Panc1 (cell line): Measurements from ENCODE around the gene RAB3IL1. TPM values are rescaled to one million over a fixed set of nuclear protein-coding genes. Genes with fewer than 3 reads are reported as not detected.

Experiments used
- ATAC-seq: fragments of 200-7000 bp; cut with Tn5 transposase; 2 replicates; pipeline ENCODE4 v1.9.1; 2020; ENCODE audit warnings: mild to moderate bottlenecking, moderate library complexity
- BruUV-seq: library from RNA; stranded (reverse); fragments of 400-500 nt; replicated peaks from 2 replicates; lab custom pipeline; 2021; lab: Mats Ljungman, UMichigan
- CTCF ChIA-PET: fragments of 300-600 bp; sonication (Branson Sonifier 250); formaldehyde crosslinking; loops from one replicate; lab custom pipeline; 2022; ENCODE audit warnings: antibody characterized with exemption; lab: Charles Lee
- POLR2A ChIA-PET: fragments of 300-600 bp; sonication (Branson Sonifier 250); formaldehyde crosslinking; loops from one replicate; lab custom pipeline; 2022; ENCODE audit warnings: antibody characterized with exemption; lab: Charles Lee
- DNase-seq: peaks from one replicate; pipeline ENCODE4 v3.0.0-alpha.2; 2010; ENCODE audit warnings: low read depth, low spot score
- H3K27ac ChIP-seq: 2 replicates; pipeline ENCODE4 v1.5.1; 2011; ENCODE audit warnings: mild to moderate bottlenecking, low read length, inconsistent platforms
- H3K27me3 ChIP-seq: fragments of 200-500 bp; sonication (Bioruptor generic); 2 replicates; pipeline ENCODE4 v1.6.0; 2014; ENCODE audit warnings: low read length, inconsistent platforms; ENCODE audit not compliant: control insufficient read depth, insufficient read depth
- H3K36me3 ChIP-seq: fragments of 200-500 bp; sonication (Bioruptor generic); 2 replicates; pipeline ENCODE4 v1.5.1; 2014; ENCODE audit warnings: inconsistent platforms, mild to moderate bottlenecking, low read length, moderate library complexity; ENCODE audit not compliant: control insufficient read depth, insufficient read depth
- H3K4me1 ChIP-seq: 2 replicates; pipeline ENCODE4 v1.5.1; 2011; ENCODE audit warnings: inconsistent platforms, mild to moderate bottlenecking, low read length, moderate library complexity; ENCODE audit not compliant: control insufficient read depth, insufficient read depth
- H3K4me3 ChIP-seq, 2 experiments: 2 replicates each; pipeline ENCODE4 v1.5.1; 2011 to 2012; ENCODE audit warnings: low read depth in 2 of 2, low read length in 2 of 2, mild to moderate bottlenecking in 2 of 2, inconsistent platforms in 1 of 2, moderate library complexity in 1 of 2
- H3K9me3 ChIP-seq: fragments of 200-500 bp; sonication (Bioruptor generic); 2 replicates; pipeline ENCODE4 v1.5.1; 2014; ENCODE audit warnings: low read depth, mild to moderate bottlenecking, inconsistent platforms, low read length, moderate library complexity; ENCODE audit not compliant: control insufficient read depth, insufficient read depth
- CTCF ChIP-seq: fragments of 450-650 bp; IDR thresholded peaks from 2 replicates; pipeline ENCODE4 v1.5.1; 2017; ENCODE audit warnings: mild to moderate bottlenecking
- POLR2AphosphoS5 ChIP-seq: IDR thresholded peaks from 2 replicates; pipeline ENCODE4 v1.6.1; 2012; ENCODE audit warnings: mild to moderate bottlenecking, low read depth, low read length, moderate library complexity
- REST ChIP-seq, 2 experiments: IDR thresholded peaks; 2 replicates each; pipeline ENCODE4 v1.6.1; 2011 to 2012; ENCODE audit warnings: low read depth in 2 of 2, control low read depth in 1 of 2, low read length in 1 of 2, mild to moderate bottlenecking in 1 of 2, moderate library complexity in 1 of 2; ENCODE audit not compliant: insufficient read depth in 1 of 2
- SIN3A ChIP-seq: IDR thresholded peaks from 2 replicates; pipeline ENCODE4 v1.6.1; 2012; ENCODE audit warnings: low read depth, mild to moderate bottlenecking, low read length, moderate library complexity, borderline replicate concordance; ENCODE audit not compliant: insufficient read depth
- TCF7L2 ChIP-seq: IDR thresholded peaks from 2 replicates; pipeline ENCODE4 v1.6.1; 2011; ENCODE audit warnings: mild to moderate bottlenecking, low read depth, low read length, inconsistent platforms
- in situ Hi-C: cut with HindIII; loops from 2 replicates; pipeline ENCODE4 v1.10.0; 2016; ENCODE audit warnings: low sequenced_read_pairs, low pct_unique_long_range_greater_than_20kb
- intact Hi-C: fragments of 100-400 bp; cut with micrococcal nuclease; formaldehyde crosslinking; loops from one replicate; pipeline ENCODE4 v1.10.0; 2022; ENCODE audit not compliant: unreplicated experiment
- total RNA-seq: library from RNA; stranded (reverse); gene quantifications from one replicate; pipeline ENCODE4 v1.2.1, GENCODE V29; 2021; ENCODE audit not compliant: unreplicated experiment

The RAB3IL1 gene
- total RNA-seq, 1 experiment from 2014 or later, result 8.9 TPM

GRCh38 chr11:61902313-61902712 is 15.1 kb downstream of the RAB3IL1 start:
- Histone ChIP-seq H3K4me1 (no peaks in the 10 kb centered on the region), H3K4me3 (no peak overlapping the region), H3K27ac (no peak overlapping the region), H3K36me3 (no peaks in the 10 kb centered on the region), H3K27me3 (no peaks in the 10 kb centered on the region), H3K9me3 (no peaks in the 10 kb centered on the region)
- TF ChIP-seq TCF7L2 (no peak), CTCF (no peak), POLR2AphosphoS5 (no peak), REST (IDR thresholded peaks at IDR 0.05; ENCODE audit: insufficient read depth in 1 of 2, low read depth in 2 of 2, low read length in 1 of 2) (no peak), SIN3A (no peak)
- POLR2A ChIA-PET, result no interaction called here
- CTCF ChIA-PET, result interaction anchor here (0.7 to 2.3 kb wide), 5 partner anchors 40 to 206 kb away, joined by 3 to 9 read pairs (median 4); no protein-coding TSS in a partner anchor
- no peak for DNase-seq
- no TSS peak for BruUV-seq
- in situ Hi-C loops, result no loop called here
- ATAC-seq, result no peak
- intact Hi-C loops, result no loop called here

GRCh38 chr11:61901397-61901796 is 16.0 kb downstream of the RAB3IL1 start:
- Histone ChIP-seq H3K4me3 (no peak overlapping the region), H3K27ac (no peak overlapping the region), H3K9me3 (no peaks in the 10 kb centered on the region), H3K36me3 (no peaks in the 10 kb centered on the region), H3K4me1 (no peaks in the 10 kb centered on the region), H3K27me3 (no peaks in the 10 kb centered on the region)
- DNase-seq, result no peak
- intact Hi-C loops, result no loop called here
- no TSS peak for BruUV-seq
- in situ Hi-C loops, result no loop called here
- TF ChIP-seq TCF7L2, result no peak
- no peak for TF ChIP-seq REST (IDR thresholded peaks at IDR 0.05; ENCODE audit: insufficient read depth in 1 of 2, low read depth in 2 of 2, low read length in 1 of 2)
- TF ChIP-seq POLR2AphosphoS5, result no peak
- CTCF ChIA-PET, result interaction anchor here (1.0 to 2.3 kb wide), 4 partner anchors 46 to 207 kb away, joined by 3 to 9 read pairs (median 4); no protein-coding TSS in a partner anchor
- POLR2A ChIA-PET, result no interaction called here
- ATAC-seq, result no peak
